G401 (cell line): ENCODE data around the gene ETNK1. TPM values are rescaled to one million over a fixed set of nuclear protein-coding genes. Genes with fewer than 3 reads are reported as not detected.
"Not testable (repeated sequence)": the region's sequence is repeated elsewhere in the genome, so short reads cannot be mapped to it uniquely, and the experiment has no call there.

ENCODE experiments used
- DNase-seq: peaks from one replicate; pipeline ENCODE4 v3.0.0-alpha.2; 2015; ENCODE audit warnings: low spot score
- in situ Hi-C: cut with HindIII; loops from 2 replicates; pipeline ENCODE4 v1.10.0; 2016; ENCODE audit warnings: low sequenced_read_pairs, mixed read lengths
- total RNA-seq: library from RNA; depleted of rRNA; stranded (reverse); fragments of >200 nt; shearing (Covaris generic); gene quantifications from 2 replicates; pipeline ENCODE4 v1.2.3, GENCODE V29; 2014

ETNK1 gene
- total RNA-seq, 1 experiment from 2014 or later, result 20.3 TPM

- in situ Hi-C loops, result no loop called here
- DNase-seq, result no peak
Measured at GRCh38 chr12:22683131-22683530, 58.2 kb downstream of the ETNK1 start.

- DNase-seq, result peak; percentile 51
- in situ Hi-C loops, result no loop called here
Measured at GRCh38 chr12:22684140-22685118, 59.5 kb downstream of the ETNK1 start.

- no peak for DNase-seq
- in situ Hi-C loops, result no loop called here
Measured at GRCh38 chr12:22686193-22686592, 61.2 kb downstream of the ETNK1 start.

GRCh38 chr12:22687361-22688076, 62.5 kb downstream of the ETNK1 start:
- in situ Hi-C loops, result no loop called here
- no peak for DNase-seq

- in situ Hi-C loops, result no loop called here
Measured at GRCh38 chr12:22689876-22690275, 64.9 kb downstream of the ETNK1 start.

GRCh38 chr12:22691319-22691718, 66.3 kb downstream of the ETNK1 start:
- in situ Hi-C loops, result no loop called here
- no peak for DNase-seq

More at GRCh38 chr12:22689876-22690275, 64.9 kb downstream of the ETNK1 start:
- no peak for DNase-seq

GRCh38 chr12:22692467-22692866, 67.5 kb downstream of the ETNK1 start:
- DNase-seq, in situ Hi-C loops: not testable (repeated sequence)

GRCh38 chr12:22692964-22693555, 68.1 kb downstream of the ETNK1 start:
- in situ Hi-C loops, result no loop called here
- DNase-seq, result no peak

GRCh38 chr12:22698576-22698975, 73.6 kb downstream of the ETNK1 start:
- in situ Hi-C loops, result no loop called here
- DNase-seq, result no peak

GRCh38 chr12:22699705-22700104, 74.7 kb downstream of the ETNK1 start:
- in situ Hi-C loops, result not testable (repeated sequence)

GRCh38 chr12:22700106-22700505, 75.1 kb downstream of the ETNK1 start:
- no peak for DNase-seq
- in situ Hi-C loops, result no loop called here

More at GRCh38 chr12:22699705-22700104, 74.7 kb downstream of the ETNK1 start:
- not testable (repeated sequence) for DNase-seq

GRCh38 chr12:22701216-22701809, 76.3 kb downstream of the ETNK1 start:
- in situ Hi-C loops, DNase-seq: not testable (repeated sequence)

- DNase-seq, result no peak
- in situ Hi-C loops, result no loop called here
Measured at GRCh38 chr12:22702690-22703089, 77.7 kb downstream of the ETNK1 start.

GRCh38 chr12:22709292-22709691, 84.3 kb downstream of the ETNK1 start:
- in situ Hi-C loops, result no loop called here
- no peak for DNase-seq

GRCh38 chr12:22712083-22712482, 87.1 kb downstream of the ETNK1 start:
- DNase-seq, result no peak
- in situ Hi-C loops, result no loop called here

- DNase-seq, result no peak
- in situ Hi-C loops, result no loop called here
Measured at GRCh38 chr12:22715254-22715653, 90.3 kb downstream of the ETNK1 start.

- in situ Hi-C loops, result no loop called here
- no peak for DNase-seq
Measured at GRCh38 chr12:22719745-22720144, 94.8 kb downstream of the ETNK1 start.

GRCh38 chr12:22722081-22722480, 97.1 kb downstream of the ETNK1 start:
- no peak for DNase-seq
- in situ Hi-C loops, result no loop called here

GRCh38 chr12:22722779-22723178, 97.8 kb downstream of the ETNK1 start:
- DNase-seq, result peak; percentile 3
- in situ Hi-C loops, result no loop called here
